ENCODE measurements around the gene C5.
"Not testable (repeated sequence)": the region's sequence is repeated elsewhere in the genome, so short reads cannot be mapped to it uniquely, and the experiment has no call there.

The C5 gene

DNA sequence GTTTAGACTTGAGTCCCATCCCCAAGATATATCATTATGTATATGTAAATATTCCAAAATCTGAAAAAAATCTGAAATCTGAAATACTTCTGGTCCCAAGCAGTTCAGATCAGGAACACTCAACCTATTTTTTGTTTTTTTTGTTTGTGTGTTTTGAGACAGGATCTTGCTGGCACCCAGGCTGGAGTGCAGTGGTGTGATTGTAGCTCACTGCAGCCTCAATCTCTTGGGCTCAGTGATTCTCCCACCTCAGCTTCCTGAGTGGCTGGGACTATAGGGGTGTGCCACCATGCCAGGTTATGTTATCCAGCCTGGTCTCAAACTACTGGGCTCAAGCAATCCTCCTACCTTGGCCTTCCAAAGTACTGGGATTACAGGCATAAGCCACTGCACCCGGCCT, 72.8 kb downstream of the C5 start:
- DNase-seq, result no peak

DNA sequence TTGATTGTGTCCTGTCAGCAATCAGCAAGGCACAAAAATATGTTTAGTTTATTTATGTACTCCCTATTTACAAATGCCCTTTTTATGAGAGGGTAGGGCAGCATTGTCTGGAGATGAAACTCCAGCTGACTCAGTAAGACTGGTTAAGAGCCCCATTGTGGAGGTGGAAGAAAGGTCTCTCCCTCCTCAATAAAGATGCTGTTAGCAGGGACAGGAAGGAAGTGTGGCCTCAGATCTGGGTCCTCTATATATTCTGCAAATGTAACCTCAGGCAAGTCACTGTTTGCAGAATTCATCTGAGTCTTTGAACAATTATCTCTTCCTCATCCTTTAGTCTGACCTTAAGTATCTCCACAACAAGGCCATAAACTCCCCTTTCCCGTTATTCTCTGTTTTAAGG, 75.2 kb downstream of the C5 start:
- DNase-seq, result no peak

DNA sequence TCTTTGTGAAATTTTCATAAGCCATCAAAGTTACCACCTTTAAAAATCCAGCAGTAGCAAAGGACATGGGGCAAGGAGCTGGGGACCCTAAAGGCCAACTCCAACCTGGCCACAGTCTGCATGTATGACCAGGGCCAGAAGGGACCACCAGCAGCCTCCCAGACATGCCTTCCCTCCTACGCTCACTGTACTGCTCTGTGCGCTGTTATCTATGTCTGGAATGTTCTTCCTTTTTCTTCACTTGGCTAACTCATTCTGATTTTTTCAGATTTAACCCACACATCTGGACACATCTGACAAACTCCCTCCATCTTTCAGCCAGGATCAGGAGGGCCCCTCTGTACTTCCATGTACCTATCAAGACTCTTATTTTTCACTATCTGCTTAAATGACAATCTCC, 75.9 kb downstream of the C5 start:
- no peak for DNase-seq

DNA sequence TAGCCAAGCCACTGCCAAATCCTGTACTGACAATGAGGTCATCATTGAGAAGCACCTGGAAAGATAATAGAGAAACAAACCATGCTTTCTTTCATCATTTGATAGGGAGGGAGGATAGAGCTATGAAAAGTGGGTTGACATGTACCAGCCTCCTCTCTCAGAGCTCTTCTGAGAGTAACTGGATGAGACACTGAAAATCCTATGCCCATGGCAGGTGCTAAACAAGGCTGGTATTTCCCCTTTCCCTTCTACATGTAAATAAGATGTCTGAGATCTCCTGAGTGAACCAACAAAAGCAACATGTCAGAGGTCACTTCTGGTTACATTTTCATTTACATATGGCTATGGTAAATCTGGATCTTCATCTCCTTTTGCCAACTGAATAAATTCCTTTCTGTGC, 78.1 kb downstream of the C5 start:
- no peak for DNase-seq

DNA sequence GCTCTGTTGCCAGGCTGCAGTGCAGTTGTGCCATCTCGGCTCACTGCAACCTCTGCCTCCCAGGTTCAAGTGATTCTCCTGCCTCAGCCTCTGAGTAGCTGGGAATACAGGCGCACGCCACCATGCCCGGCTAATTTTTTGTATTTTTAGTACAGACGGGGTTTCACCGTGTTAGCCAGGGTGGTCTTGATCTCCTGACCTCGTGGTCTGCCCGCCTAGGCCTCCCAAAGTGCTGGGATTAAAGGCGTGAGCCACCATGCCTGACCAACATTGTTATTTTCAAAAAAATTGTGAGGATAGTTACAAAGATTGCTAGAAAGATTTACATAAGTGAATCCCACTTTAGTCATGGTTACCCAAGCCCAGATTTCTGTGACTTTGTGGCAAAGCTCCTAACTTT, 78.6 kb downstream of the C5 start:
- DNase-seq, result not testable (repeated sequence)

DNA sequence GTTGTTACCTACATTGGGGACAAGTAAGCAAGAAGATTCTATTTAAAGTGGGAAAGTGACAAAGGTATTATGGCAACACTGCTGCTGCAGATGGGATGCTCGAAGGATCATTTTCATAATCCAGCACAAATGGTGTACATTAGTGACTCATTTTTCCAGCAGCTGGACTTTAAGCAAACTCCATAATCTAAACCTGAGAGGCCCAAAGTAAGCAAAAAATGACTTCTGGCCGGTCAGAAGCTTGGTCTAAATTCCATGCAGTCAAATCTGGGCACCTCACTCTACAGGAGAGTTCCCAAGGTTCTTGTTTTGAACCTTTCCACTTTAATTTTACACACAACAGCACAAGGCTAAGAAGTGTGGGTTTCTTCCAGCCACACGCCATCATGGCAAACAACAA, 79.8 kb downstream of the C5 start:
- DNase-seq, result no peak

DNA sequence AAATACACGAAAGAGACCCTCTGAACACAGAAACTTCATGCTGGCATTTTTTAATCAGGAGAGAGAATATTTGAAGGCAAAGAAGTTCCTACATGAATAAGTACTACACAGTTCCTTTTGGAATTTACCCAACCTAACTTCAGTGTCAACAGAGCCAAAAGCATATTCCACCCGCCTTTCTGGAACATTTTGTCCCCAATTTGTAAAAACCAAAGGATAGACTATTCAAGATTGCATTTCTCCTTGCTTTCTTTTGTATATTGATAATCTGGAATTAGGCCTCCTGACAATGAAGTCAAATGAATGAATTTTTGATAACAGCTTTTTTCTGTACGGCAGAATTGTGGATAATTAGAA, 84.1 kb downstream of the C5 start:
- DNase-seq, result no peak

DNA sequence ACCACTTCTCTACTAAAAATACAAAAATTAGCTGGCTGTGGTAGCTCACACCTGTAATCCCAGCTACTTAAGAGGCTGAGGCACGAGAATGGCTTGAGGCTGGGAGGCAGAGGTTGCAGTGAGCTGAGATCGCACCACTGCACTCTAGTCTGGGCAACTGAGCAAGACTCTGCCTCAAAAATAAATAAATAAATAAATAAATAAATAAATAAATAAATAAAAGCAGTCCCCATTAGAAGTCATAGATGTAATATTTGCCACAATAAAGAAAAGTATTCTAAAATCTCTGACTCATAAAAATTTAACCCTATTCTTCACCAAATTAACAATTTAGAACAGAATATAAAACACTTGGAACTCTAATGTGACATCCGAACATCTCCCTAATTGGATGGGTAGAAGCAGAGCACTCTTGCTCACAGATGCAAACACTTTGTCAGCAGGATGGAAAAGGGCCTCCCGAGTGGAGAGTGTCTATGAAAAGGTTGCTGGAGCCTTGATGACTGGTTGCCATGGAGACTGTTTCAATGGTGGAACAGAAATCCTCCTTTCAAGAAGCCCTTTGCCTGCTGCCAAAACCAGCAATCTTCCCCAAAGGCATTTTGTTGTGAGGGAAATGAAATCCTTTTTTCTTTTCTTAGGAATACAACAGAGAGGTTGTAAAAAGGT, 84.6 kb downstream of the C5 start:
- DNase-seq, result no peak

DNA sequence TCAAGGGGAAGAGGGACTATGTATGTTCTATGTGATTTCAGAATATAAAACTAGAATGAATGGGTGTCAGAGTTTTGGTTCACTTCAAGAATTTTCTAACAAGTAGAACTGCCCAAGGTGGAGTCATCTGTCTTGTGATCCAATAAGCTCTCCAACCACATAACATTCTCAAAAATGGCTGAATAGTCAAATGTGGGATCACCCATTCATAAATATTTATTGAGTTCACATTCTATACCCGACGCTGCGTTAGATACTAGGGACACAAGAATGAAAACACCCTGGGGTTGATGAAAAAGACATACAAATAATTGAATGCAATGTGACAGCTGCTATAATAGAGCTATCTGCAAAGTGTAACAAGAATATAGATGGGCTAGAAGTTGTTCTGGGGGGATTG, 88.1 kb downstream of the C5 start:
- no peak for DNase-seq

DNA sequence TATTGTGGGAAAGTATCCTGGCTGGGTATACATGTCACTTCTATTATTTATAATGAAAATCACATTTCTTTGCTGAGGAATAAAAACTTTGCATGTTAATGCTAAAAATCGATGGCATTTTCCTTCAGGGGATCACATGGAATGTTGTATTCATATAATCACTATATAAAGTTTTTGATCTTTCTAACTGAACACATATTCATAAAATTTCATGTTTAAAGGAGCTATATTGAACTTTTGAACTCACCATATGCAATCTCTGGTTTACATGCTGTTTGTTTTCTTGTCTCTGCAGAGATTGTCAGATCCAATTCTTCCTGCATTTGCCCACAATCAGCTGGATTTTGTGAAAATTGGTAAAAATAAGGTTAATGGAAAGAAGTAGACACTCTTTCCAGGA, 90.1 kb downstream of the C5 start:
- DNase-seq, result no peak

DNA sequence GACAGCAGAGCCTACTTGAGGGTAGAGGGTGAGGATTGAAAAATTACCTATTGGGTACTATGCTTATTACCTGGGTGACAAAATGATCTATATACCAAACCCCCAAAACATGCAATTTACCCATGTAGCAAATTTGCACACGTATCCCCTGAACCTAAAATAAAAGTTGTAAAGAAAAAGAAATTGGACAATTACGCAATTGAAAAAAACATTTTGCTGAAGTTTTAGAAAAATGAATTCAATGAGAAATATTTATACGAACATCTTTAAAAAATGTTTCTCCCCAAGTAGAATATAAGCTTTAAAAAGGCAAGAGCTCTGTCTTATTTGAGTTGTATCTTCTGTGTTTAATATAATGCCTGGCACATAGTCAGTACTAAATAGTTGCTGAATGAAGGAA, 93.2 kb downstream of the C5 start:
- no peak for DNase-seq

DNA sequence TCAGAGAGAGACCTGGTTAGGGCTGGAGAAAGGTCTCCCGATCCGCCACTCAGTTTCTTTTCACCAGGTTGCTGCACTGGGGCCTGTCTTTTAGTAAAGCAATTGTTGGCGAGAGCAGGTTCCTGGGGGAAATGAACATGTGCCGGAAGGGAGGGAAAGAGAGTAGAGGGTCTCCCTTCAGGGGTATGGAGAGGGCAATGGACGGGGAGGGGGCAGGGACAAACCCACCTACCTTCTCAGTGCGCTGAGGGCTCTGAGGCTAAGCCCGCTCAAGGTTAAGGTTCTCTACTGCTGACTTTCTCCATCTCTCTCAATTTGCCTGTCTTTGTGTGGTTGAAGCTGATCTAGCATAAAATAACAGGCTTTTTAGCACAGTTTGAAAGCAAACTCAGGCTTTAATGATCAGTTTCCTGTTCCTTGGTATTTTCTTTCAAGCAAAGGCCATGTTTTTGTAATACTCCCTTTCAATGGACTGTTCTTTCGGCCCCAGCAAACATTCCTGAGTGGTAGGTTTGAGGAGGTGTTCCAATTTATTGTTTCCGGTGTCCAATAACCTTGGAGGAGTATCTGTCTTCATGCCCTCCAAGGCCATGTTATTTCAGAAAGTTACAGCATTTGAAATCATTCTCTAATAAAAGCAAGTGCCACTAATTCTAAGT, 98.0 kb downstream of the C5 start:
- no peak for DNase-seq

DNA sequence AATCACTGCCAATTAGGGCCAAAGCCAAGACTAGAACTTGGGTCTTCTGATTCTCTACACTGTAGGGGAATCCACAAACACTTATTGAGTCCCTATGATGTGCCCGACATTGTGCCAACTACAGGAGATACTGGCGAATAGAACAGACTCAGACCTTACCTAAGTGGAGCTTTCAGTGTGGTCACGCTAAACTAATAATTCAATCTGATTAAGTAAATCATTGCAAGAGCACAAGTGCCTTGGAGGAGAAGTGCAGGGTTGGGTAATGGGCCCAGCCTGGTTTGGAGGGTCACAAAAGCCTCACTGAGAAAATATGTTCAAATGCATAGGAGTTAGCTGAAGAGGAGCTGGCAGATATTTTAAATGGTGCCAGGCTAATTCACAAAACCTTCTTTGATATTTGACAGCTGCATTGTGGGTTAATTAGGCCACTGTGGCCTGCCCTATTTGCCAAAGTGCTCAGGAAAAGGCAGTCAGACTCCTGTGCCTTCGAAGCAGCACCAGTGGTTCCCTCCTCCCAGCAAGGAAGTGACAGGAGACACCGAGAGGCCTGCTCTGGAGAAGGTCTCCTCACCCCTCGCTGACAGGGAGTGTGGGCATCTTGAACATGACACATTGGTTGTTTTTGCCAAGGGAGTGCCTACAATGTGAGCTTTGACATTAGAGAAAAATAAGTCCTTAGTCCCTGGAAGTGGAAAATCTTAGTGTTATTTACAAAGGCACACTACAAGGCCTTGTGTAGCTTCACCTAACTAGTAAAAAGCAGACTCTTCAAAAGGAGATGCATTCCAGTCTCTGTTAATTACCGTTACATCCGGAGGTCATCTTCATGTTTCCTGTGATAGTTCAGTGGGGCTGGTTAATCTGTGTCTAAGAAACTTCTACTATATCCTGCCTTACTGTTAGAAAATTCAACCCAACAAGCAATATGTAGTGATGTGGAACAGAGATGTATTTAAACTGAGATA, 99.4 kb downstream of the C5 start:
- no peak for DNase-seq

DNA sequence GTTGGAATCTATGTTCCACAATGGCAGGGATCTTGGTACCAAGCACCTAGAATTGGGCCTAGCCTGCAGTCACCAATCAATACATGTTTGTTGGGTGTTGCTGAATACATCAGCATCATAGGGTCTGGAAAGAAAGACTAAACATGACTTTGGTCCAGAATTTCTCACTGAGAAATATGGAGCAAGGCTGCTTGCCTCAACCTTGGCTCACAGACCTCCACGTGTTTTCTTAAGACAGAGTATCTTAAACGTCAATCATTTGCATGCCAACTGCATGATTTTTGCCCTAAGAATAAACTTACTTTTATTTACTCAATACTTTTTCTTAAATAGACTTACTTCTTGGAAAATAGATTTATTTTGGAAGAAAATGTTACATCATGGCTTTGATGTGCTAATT, 100.8 kb downstream of the C5 start:
- no peak for DNase-seq

DNA sequence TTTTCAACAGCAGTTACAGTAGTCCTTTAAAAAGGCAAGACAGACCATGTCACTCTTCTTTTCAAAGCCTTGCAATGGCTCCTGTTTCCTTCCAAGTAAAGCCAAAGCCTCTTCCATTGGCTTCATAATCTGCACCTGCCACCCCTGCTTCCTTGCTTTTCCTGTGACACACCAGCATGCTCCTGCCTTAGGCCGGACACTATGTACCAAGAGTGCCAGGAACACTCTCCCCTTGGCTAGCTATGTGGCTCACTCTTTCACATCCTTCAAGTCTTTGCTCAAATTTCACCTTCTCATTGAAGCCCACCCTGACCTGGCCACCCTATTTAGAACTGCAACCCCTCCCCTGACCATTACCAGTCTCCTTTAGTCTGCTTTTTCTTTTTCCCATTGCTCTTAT, 101.3 kb downstream of the C5 start:
- no peak for DNase-seq

DNA sequence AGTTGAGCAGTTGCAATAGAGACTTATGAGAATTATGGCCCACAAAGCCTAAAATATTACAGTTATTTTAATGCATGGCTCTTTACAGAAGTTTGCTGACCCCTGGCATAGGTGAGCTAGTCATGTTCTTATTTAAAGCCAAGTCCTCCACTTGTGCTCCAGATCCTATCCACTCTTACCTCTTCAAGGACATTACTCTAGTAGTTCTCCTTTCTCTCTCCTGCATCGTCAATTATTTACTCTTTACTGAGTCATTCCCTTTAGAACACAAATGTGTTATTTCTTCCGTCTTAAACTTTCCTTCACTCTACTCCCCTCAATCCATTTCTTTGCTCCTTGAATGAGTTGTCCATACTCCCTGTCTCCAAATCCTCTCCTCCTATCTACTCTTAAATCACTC, 102.9 kb downstream of the C5 start:
- DNase-seq, result no peak

DNA sequence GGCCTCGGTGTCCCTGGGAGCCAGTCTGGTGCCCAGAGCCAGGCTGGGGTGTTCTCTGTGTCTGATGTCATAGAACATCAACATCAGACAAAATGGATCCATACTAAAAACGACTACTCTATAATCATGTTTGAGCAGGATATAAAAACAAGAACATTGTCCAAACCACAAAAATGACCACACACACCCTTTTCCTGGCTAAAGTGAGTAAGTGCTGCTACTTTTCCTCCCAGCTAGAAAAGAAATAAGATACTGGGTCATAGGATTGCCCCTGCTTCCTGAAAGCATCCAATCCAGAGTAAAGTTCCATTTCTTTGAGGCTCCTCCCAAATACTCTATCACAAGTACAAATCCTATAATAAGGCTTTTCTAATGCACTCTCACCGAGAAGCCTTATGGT, 103.8 kb downstream of the C5 start:
- no peak for DNase-seq

DNA sequence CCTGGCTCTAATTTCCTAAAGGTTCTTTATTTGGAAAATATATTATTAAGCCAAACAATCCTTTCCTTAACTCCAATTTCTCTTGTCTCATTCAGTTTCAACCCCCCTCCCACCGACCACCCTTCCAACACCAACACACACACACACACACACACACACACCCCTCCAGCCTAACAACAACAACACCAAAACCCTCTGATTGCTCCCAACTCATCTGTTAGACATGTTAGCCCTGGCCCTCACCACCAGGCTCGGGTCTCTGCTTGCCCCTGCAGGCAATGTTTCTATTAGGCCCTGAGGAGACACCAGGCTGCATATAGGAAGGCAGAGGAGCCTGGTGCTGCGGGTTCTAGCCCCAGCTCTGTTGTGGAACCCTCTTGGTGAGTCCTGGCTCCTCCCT, 105.1 kb downstream of the C5 start:
- no peak for DNase-seq

DNA sequence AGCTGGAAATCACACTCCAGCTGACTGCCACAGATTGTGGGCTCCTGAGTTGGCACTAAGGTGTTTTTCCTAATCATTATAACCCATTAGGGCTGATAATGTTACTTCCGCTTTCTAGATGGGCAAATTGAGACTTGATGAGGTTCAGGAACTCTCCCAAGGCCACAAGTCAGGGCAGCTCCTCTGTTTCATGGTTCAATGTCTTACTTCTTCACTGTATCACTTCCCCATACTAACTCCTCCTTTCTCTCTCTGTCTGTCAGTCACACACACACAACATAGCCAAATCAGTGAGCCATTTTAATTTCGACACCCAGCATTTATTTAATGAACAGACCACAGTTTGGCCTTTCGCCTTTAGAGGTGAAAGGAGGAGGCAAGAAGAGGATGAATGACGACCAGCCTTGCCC, 105.6 kb downstream of the C5 start:
- no peak for DNase-seq

DNA sequence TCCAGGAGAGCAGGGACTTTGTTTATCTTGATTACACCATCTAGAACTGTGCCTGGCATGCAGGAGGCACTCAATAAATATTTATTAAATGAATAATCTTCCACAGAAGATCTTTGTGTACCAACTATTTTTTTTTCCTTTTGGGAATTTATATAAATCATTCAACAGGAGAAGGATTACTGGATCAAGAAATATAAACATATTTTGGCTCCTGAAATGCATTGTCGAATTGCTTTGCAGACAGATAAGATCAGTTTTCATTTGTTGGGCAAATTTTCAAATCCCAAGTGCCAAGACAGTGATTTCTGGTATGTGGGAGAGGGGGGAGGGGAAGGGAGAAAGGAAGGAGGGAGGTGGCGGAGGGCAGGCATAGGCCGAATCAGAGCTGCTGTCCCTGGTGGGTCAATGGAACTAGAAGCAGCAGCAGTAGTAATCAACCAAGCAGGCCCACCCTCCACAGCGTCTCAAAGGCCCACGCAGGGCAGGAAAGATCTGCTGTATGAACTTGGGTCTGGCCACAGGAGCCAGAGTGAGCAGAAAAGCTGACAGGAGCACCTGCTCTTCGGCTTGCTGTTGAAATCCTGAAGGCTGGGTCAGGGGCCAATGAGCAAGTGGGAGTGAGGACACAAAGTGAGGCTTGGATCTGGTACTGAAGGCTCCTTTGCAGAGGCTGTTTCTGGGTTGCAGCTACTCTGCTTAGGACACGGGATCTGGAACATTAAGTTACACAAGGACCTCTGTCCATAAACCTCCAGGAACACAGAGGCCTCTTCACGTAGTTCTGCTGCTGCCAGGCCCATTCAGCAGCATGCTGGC, 107.7 kb downstream of the C5 start:
- no peak for DNase-seq

DNA sequence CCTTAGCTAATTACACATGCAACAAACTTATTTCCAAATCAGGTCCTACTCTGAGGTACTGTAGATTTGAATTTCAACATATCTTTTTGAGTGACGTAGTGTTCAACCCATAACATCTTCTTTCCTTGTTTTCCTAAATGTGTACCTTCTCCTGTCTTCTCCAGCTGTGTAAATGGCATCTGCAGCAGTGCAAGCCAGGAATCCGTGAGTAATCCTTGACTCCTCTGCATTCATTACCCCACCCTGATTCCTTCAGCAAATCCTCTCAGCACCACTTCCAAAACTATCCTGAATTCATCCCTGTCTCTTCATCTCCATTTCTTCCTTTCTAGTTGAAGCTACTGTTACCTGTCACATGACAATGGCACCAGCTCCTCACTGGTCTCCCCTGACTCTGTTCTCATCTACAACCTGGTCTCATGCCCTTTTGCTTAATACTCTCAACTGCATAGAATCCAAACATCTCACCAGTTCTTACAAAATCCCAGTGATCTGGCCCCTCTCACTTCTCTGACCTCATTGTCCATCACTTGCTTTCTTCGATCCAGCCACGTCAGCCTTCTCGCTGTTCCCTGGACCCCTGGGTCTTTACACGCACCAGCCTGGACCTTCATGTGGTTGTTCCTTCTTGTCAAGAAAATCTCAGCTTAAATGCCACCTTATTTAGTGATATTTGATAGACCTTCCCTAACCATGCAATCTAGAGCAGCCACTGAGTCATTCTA, 108.9 kb downstream of the C5 start:
- DNase-seq, result no peak

DNA sequence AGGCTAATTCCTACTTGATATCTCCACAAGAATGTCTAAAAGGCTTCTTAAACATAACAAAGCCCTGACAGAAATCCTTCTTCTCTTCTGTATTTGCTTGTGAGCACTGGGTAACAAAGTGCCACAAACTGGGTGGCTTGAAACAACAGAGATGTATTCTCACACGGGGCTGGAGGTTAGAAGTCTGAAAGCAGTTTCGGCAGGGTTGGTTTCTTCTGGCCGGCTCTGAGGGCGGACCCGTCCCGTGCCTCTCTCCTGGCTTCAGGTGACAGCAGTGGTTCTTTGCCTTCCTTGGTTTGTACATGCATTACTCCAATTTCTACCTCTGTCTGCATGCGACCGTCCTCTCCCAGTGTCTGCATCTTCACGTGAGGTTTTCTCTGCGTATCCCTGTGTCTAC, 109.5 kb downstream of the C5 start:
- no peak for DNase-seq

DNA sequence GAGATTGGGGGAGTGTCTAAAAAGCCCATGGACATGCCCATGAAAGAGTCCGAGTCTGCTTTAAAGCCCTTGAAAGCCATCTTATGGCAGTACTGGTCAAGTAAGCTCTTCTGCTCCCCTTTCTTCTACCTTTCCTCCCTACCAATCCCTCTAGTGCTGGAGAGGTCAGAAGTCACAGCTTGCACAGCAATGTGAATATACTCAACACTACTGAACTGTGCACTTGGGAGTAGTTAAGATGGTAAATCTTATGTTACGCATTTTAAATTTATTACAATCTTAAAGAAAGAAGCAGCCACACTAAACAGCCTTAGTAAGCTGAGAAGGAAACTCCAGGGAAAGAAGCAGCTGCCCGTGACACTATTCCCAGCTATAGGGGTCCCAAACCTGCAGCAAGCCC, 111.2 kb downstream of the C5 start:
- DNase-seq, result no peak

Data from NCI-H2081 treated with DMSO at 0.1 percent for 48 hours (cell line).